Prostate gland (tissue), 2 donors: Measurements from ENCODE around the gene ZNF358.

Experiments
- CTCF ChIP-seq, 4 experiments: fragments of 200-600 bp in 2 of 4; fragments of 450-650 bp in 2 of 4; sonication (generic) in 2 of 4; IDR thresholded peaks; 1 replicate in 3 of 4; 2 replicates in 1 of 4; pipeline ENCODE4 v1.5.1; 2016 to 2019; ENCODE audit warnings: antibody characterized with exemption in 4 of 4, mild to moderate bottlenecking in 2 of 4, moderate library complexity in 2 of 4
- POLR2A ChIP-seq: fragments of 450-650 bp; IDR thresholded peaks from one replicate; pipeline ENCODE4 v1.6.1; 2016; ENCODE audit warnings: antibody characterized with exemption, mild to moderate bottlenecking

- TF ChIP-seq CTCF (IDR thresholded peaks at IDR 0.05), result no peak
- TF ChIP-seq POLR2A, result no peak
These were observed 46.9 kb downstream of the ZNF358 start for GRCh38 chr19:7562646-7563393.
